SK-N-SH (cell line): ENCODE data around the gene BCAS2. TPM values are rescaled to one million over a fixed set of nuclear protein-coding genes. Genes with fewer than 3 reads are reported as not detected.

ENCODE experiments used
- CTCF ChIA-PET: fragments of 300-600, 350-600 bp; formaldehyde crosslinking; extraction: SDS; loops from one replicate; lab custom pipeline; 2021; lab: Yijun Ruan, JAX
- POLR2A ChIA-PET: fragments of 350-600 bp; sonication (Branson Sonifier 250); formaldehyde crosslinking; extraction: SDS; loops from one replicate; lab custom pipeline; 2020; ENCODE audit warnings: antibody characterized with exemption, inconsistent platforms; lab: Yijun Ruan, JAX
- DNase-seq: peaks from one replicate; pipeline ENCODE4 v3.0.0; 2012
- H2AFZ ChIP-seq: fragments of 200-600 bp; sonication (generic); 2 replicates; pipeline ENCODE4 v1.8.1; 2016; ENCODE audit warnings: antibody characterized with exemption, mild to moderate bottlenecking, low read depth
- H3F3A ChIP-seq: fragments of 200-600 bp; sonication (generic); replicated peaks from 2 replicates; pipeline ENCODE3; 2016; ENCODE audit warnings: antibody characterized with exemption, mild to moderate bottlenecking; ENCODE audit not compliant: insufficient read depth
- H3K27ac ChIP-seq, 2 experiments: fragments of 200-500 bp in 1 of 2; fragments of 200-600 bp in 1 of 2; sonication (Bioruptor generic) in 1 of 2; sonication (generic), shearing (Covaris generic) in 1 of 2; 2 replicates each; pipeline versions ENCODE4 v1.5.1 to v1.6.1; 2014 to 2016; ENCODE audit warnings: low read depth in 2 of 2, inconsistent platforms in 1 of 2, low read length in 1 of 2, mild to moderate bottlenecking in 1 of 2, mixed read lengths in 1 of 2
- H3K27me3 ChIP-seq: fragments of 200-600 bp; sonication (generic), shearing (Covaris generic); 2 replicates; pipeline ENCODE4 v1.6.1; 2016; ENCODE audit warnings: mixed run types; ENCODE audit not compliant: insufficient read depth
- H3K36me3 ChIP-seq, 2 experiments: fragments of 200-500 bp in 1 of 2; fragments of 200-600 bp in 1 of 2; sonication (Bioruptor generic) in 1 of 2; sonication (generic) in 1 of 2; replicated peaks in 1 of 2; 2 replicates each; pipeline versions ENCODE3 to v1.5.1; 2014 to 2016; ENCODE audit warnings: low read length in 1 of 2, mild to moderate bottlenecking in 1 of 2; ENCODE audit not compliant: insufficient read depth in 2 of 2, control insufficient read depth in 1 of 2
- H3K4me1 ChIP-seq, 2 experiments: fragments of 200-500 bp in 1 of 2; fragments of 200-600 bp in 1 of 2; sonication (Bioruptor generic) in 1 of 2; sonication (generic), shearing (Covaris generic) in 1 of 2; 2 replicates each; pipeline versions ENCODE4 v1.5.1 to v1.6.1; 2014 to 2016; ENCODE audit warnings: low read depth in 1 of 2, low read length in 1 of 2, mixed run types in 1 of 2; ENCODE audit not compliant: insufficient read depth in 2 of 2, control insufficient read depth in 1 of 2
- H3K4me2 ChIP-seq: fragments of 200-600 bp; sonication (generic), shearing (Covaris generic); 2 replicates; pipeline ENCODE4 v1.6.1; 2017; ENCODE audit warnings: mixed run types
- H3K4me3 ChIP-seq, 2 experiments: fragments of 200-500 bp in 1 of 2; fragments of 200-600 bp in 1 of 2; sonication (Bioruptor generic) in 1 of 2; sonication (generic), shearing (Covaris generic) in 1 of 2; 2 replicates each; pipeline versions ENCODE4 v1.5.1 to v1.8.1; 2014 to 2016; ENCODE audit warnings: low read depth in 2 of 2, inconsistent platforms in 1 of 2, low read length in 1 of 2, mild to moderate bottlenecking in 1 of 2, mixed read lengths in 1 of 2, moderate library complexity in 1 of 2
- H3K79me2 ChIP-seq: fragments of 200-600 bp; sonication (generic); 2 replicates; pipeline ENCODE4 v1.8.1; 2017; ENCODE audit warnings: mild to moderate bottlenecking; ENCODE audit not compliant: insufficient read depth
- H3K9ac ChIP-seq: fragments of 200-600 bp; sonication (generic); 2 replicates; pipeline ENCODE4 v1.6.1; 2017; ENCODE audit warnings: mixed run types
- H3K9me2 ChIP-seq: fragments of 200-600 bp; sonication (generic); 2 replicates; pipeline ENCODE4 v1.6.1; 2017; ENCODE audit warnings: mixed run types
- H3K9me3 ChIP-seq: fragments of 200-600 bp; sonication (generic); 2 replicates; pipeline ENCODE4 v1.6.1; 2017; ENCODE audit warnings: mixed run types, mild to moderate bottlenecking, moderate library complexity
- H4K20me1 ChIP-seq: fragments of 200-600 bp; sonication (generic); 2 replicates; pipeline ENCODE4 v1.6.1; 2017; ENCODE audit warnings: mild to moderate bottlenecking, mixed run types; ENCODE audit not compliant: insufficient read depth
- EP300 ChIP-seq, 2 experiments: IDR thresholded peaks; 2 replicates each; pipeline versions ENCODE4 v1.4.0 to v1.6.1; 2012; ENCODE audit warnings: borderline replicate concordance in 1 of 2, low read depth in 1 of 2, low read length in 1 of 2
- EZH2phosphoT487 ChIP-seq: fragments of 200-600 bp; sonication (generic); IDR thresholded peaks from 2 replicates; pipeline ENCODE4 v1.6.1; 2017; ENCODE audit warnings: low read depth, mixed run types, mild to moderate bottlenecking, antibody characterized with exemption, moderate library complexity, borderline replicate concordance
- FOXJ3 ChIP-seq: sonication (generic); formaldehyde crosslinking; IDR thresholded peaks from 2 replicates; pipeline ENCODE4 v1.5.1; 2020; ENCODE audit warnings: mild to moderate bottlenecking, missing genetic modification reagents
- FOXM1 ChIP-seq: IDR thresholded peaks from 2 replicates; pipeline ENCODE4 v1.4.0; 2012; ENCODE audit warnings: low read depth, mild to moderate bottlenecking
- GATA2 ChIP-seq: sonication (generic); formaldehyde crosslinking; IDR thresholded peaks from 2 replicates; pipeline ENCODE4 v1.5.0; 2020; ENCODE audit warnings: mild to moderate bottlenecking, missing genetic modification reagents
- JUND ChIP-seq: IDR thresholded peaks from 2 replicates; pipeline ENCODE4 v1.4.0; 2012
- MXI1 ChIP-seq: IDR thresholded peaks from 2 replicates; pipeline ENCODE4 v1.6.1; 2012; ENCODE audit warnings: mild to moderate bottlenecking, low read depth, low read length, improper control_type of control experiment
- NFIC ChIP-seq: IDR thresholded peaks from 2 replicates; pipeline ENCODE4 v1.4.0; 2012; ENCODE audit warnings: borderline replicate concordance
- POLR2AphosphoS5 ChIP-seq: IDR thresholded peaks from 2 replicates; pipeline ENCODE4 v1.6.1; 2012; ENCODE audit warnings: low read depth, low read length
- RCOR1 ChIP-seq: fragments of 150-350 bp; IDR thresholded peaks from 2 replicates; pipeline ENCODE4 v1.6.1; 2017; ENCODE audit warnings: antibody characterized with exemption, low read length
- RFX5 ChIP-seq: IDR thresholded peaks from 2 replicates; pipeline ENCODE4 v1.6.1; 2012; ENCODE audit warnings: mild to moderate bottlenecking, improper control_type of control experiment, low read length
- RXRA ChIP-seq: IDR thresholded peaks from 2 replicates; pipeline ENCODE4 v1.4.0; 2012; ENCODE audit warnings: low read depth, mild to moderate bottlenecking, borderline replicate concordance
- SIN3A ChIP-seq: IDR thresholded peaks from 2 replicates; pipeline ENCODE4 v1.6.1; 2012; ENCODE audit warnings: low read depth, mild to moderate bottlenecking, low read length, moderate library complexity, borderline replicate concordance
- SMC3 ChIP-seq: IDR thresholded peaks from 2 replicates; pipeline ENCODE4 v1.6.1; 2012; ENCODE audit warnings: low read depth, low read length, improper control_type of control experiment
- TAF1 ChIP-seq: IDR thresholded peaks from 2 replicates; pipeline ENCODE4 v1.6.1; 2012; ENCODE audit warnings: low read depth, mild to moderate bottlenecking, low read length, moderate library complexity, borderline replicate concordance
- TCF12 ChIP-seq: IDR thresholded peaks from 2 replicates; pipeline ENCODE4 v1.4.0; 2012
- TEAD4 ChIP-seq: IDR thresholded peaks from 2 replicates; pipeline ENCODE4 v1.4.0; 2012; ENCODE audit warnings: mild to moderate bottlenecking, borderline replicate concordance; ENCODE audit not compliant: insufficient read depth
- USF1 ChIP-seq: IDR thresholded peaks from 2 replicates; pipeline ENCODE4 v1.4.0; 2012; ENCODE audit warnings: low read depth, borderline replicate concordance
- YY1 ChIP-seq: IDR thresholded peaks from 2 replicates; pipeline ENCODE4 v1.4.0; 2012; ENCODE audit warnings: low read depth, mild to moderate bottlenecking
- ZBTB33 ChIP-seq: IDR thresholded peaks from 2 replicates; pipeline ENCODE4 v1.4.0; 2012; ENCODE audit warnings: low read depth, borderline replicate concordance
- WGBS: methylation state at CpG from one replicate; pipeline ENCODE4 v1.1.6; 2017; ENCODE audit warnings: low lambda C conversion rate; 5-methylcytosine and 5-hydroxymethylcytosine counted together
- polyA plus RNA-seq, 3 experiments: library from polyadenylated mRNA; depleted of rRNA; stranded (reverse); fragments of >200 nt; gene quantifications; 2 replicates each; pipeline ENCODE4 v1.2.3, GENCODE V29; 2012
- TF ChIP-seq, protein P1 (sequence below): IDR thresholded peaks from 2 replicates; pipeline ENCODE4 v1.6.1; 2012; ENCODE audit warnings: mild to moderate bottlenecking, low read depth, low read length, moderate library complexity

BCAS2 gene
- polyA plus RNA-seq, 1 of the 3 experiments (the other 2 are of a cell fraction), result 19.6 TPM

GRCh38 chr1:114607223-114607622, 25.8 kb upstream of the BCAS2 start:
- Histone ChIP-seq H2AFZ (no peak overlapping the region), H4K20me1 (no peaks in the 10 kb centered on the region), H3K9me3 (no peaks in the 10 kb centered on the region), H3K79me2 (no peaks in the 10 kb centered on the region), H3K27ac (no peak overlapping the region), H3K27me3 (no peaks in the 10 kb centered on the region; the same call in 1 of the 2 replicates), H3K4me2 (no peak overlapping the region)
- CTCF ChIA-PET, result no interaction called here
- WGBS, result 83% methylated on average over 1 of the region's 1 CpG
- POLR2A ChIA-PET, result no interaction called here
- no peak for DNase-seq
- TF ChIP-seq TEAD4 (no peak), TCF12 (no peak), FOXM1 (no peak), NFIC (no peak), SIN3A (no peak), YY1 (no peak), RCOR1 (no peak), MXI1 (no peak), JUND (no peak), SMC3 (no peak), USF1 (no peak), POLR2AphosphoS5 (no peak), RXRA (no peak)
- TF ChIP-seq, all 33 proteins: peak for 0
- Histone ChIP-seq H3K9ac (no peak overlapping the region), H3K4me1 (no peaks in the 10 kb centered on the region; a peak in 1 of 4 replicates), H3K36me3 (no peaks in the 10 kb centered on the region), H3K9me2 (no peaks in the 10 kb centered on the region), H3K4me3 (no peak overlapping the region), H3F3A (no peaks in the 10 kb centered on the region)

- Histone ChIP-seq H3K36me3 (no peaks in the 10 kb centered on the region), H3K9me2 (no peaks in the 10 kb centered on the region), H3K27ac (no peak overlapping the region), H2AFZ (no peak overlapping the region), H4K20me1 (no peaks in the 10 kb centered on the region), H3K9ac (no peak overlapping the region), H3F3A (no peaks in the 10 kb centered on the region), H3K79me2 (no peaks in the 10 kb centered on the region), H3K4me2 (no peak overlapping the region), H3K4me1 (no peaks in the 10 kb centered on the region), H3K4me3 (no peak overlapping the region), H3K27me3 (no peaks in the 10 kb centered on the region), H3K9me3 (no peaks in the 10 kb centered on the region)
- no peak for DNase-seq
- WGBS, result 10% methylated on average over 1 of the region's 1 CpG
- POLR2A ChIA-PET, result no interaction called here
- CTCF ChIA-PET, result interaction anchor here (1.7 kb wide), 1 partner anchor 251 kb away, joined by 6 read pairs; no protein-coding TSS in a partner anchor
- TF ChIP-seq RFX5 (no peak), TAF1 (no peak), GATA2 (CRISPR knock-in tag) (no peak), ZBTB33 (no peak), FOXJ3 (CRISPR knock-in tag) (no peak), EP300 (IDR thresholded peaks at IDR 0.05; ENCODE audit: borderline replicate concordance in 1 of 2, low read depth in 1 of 2, low read length in 1 of 2) (no peak), TCF12 (no peak), USF1 (no peak), EZH2phosphoT487 (no peak), SMC3 (no peak), RCOR1 (no peak), SIN3A (no peak)
- TF ChIP-seq, protein P1, sequence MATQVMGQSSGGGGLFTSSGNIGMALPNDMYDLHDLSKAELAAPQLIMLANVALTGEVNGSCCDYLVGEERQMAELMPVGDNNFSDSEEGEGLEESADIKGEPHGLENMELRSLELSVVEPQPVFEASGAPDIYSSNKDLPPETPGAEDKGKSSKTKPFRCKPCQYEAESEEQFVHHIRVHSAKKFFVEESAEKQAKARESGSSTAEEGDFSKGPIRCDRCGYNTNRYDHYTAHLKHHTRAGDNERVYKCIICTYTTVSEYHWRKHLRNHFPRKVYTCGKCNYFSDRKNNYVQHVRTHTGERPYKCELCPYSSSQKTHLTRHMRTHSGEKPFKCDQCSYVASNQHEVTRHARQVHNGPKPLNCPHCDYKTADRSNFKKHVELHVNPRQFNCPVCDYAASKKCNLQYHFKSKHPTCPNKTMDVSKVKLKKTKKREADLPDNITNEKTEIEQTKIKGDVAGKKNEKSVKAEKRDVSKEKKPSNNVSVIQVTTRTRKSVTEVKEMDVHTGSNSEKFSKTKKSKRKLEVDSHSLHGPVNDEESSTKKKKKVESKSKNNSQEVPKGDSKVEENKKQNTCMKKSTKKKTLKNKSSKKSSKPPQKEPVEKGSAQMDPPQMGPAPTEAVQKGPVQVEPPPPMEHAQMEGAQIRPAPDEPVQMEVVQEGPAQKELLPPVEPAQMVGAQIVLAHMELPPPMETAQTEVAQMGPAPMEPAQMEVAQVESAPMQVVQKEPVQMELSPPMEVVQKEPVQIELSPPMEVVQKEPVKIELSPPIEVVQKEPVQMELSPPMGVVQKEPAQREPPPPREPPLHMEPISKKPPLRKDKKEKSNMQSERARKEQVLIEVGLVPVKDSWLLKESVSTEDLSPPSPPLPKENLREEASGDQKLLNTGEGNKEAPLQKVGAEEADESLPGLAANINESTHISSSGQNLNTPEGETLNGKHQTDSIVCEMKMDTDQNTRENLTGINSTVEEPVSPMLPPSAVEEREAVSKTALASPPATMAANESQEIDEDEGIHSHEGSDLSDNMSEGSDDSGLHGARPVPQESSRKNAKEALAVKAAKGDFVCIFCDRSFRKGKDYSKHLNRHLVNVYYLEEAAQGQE, result no peak
These were observed 16.5 kb upstream of the BCAS2 start for GRCh38 chr1:114597949-114598348.
